ENCODE data around the gene ADCK1. TPM values are rescaled to one million over a fixed set of nuclear protein-coding genes. Genes with fewer than 3 reads are reported as not detected.

ADCK1 gene
- total RNA-seq, 4 donors from 2014 or later: 3.8 to 11.1 (median 6.8) TPM

DNA sequence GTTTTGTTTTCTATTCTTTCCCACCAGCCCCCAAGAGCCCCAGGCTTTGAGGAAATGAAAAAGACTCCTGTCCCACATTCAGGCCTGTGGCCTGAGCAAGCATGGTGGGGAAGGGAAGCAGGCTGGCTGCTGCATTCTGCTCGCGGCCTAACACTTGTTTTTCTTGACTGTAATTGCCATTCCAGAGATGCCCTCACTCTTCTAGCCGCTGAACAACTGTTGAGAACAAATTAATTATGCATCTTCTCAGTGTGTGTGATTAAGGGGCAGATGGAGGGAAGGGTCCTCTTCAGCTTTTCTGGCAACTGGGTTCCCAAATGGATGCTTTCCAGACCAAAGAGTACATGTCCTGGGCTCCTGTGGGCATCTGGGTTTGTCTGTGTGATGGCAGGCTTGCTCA is 43.3 kb downstream of the ADCK1 start:
- no peak overlapping the region for H3K4me3 ChIP-seq
- H3K36me3 ChIP-seq: peaks cover 0 to 5% of the 10 kb centered on the region in 2 donors
- no peaks in the 10 kb centered on the region for H3K27me3 ChIP-seq
- H3K9me3 ChIP-seq: no peaks in the 10 kb centered on the region
- WGBS, 2 donors (ENCODE audit: low coverage in 1 of 2): 80% methylated on average over 1 of the region's 3 CpGs; no CpG with 5 or more reads in 1 of the 2 donors
- H3K27ac ChIP-seq: no peak overlapping the region
- ATAC-seq: no peak
- TF ChIP-seq, protein P1, sequence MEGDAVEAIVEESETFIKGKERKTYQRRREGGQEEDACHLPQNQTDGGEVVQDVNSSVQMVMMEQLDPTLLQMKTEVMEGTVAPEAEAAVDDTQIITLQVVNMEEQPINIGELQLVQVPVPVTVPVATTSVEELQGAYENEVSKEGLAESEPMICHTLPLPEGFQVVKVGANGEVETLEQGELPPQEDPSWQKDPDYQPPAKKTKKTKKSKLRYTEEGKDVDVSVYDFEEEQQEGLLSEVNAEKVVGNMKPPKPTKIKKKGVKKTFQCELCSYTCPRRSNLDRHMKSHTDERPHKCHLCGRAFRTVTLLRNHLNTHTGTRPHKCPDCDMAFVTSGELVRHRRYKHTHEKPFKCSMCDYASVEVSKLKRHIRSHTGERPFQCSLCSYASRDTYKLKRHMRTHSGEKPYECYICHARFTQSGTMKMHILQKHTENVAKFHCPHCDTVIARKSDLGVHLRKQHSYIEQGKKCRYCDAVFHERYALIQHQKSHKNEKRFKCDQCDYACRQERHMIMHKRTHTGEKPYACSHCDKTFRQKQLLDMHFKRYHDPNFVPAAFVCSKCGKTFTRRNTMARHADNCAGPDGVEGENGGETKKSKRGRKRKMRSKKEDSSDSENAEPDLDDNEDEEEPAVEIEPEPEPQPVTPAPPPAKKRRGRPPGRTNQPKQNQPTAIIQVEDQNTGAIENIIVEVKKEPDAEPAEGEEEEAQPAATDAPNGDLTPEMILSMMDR (IDR thresholded peaks at IDR 0.05): no peak
- TF ChIP-seq EP300 (IDR thresholded peaks at IDR 0.05): no peak
- no peak for TF ChIP-seq POLR2AphosphoS5 (IDR thresholded peaks at IDR 0.05)
- TF ChIP-seq POLR2A (IDR thresholded peaks at IDR 0.05): no peak
- H3K4me1 ChIP-seq: no peaks in the 10 kb centered on the region

- Histone ChIP-seq H3K4me3 (no peak overlapping the region), H3K4me1 (no peaks in the 10 kb centered on the region), H3K27ac (no peak overlapping the region), H3K9me3 (no peaks in the 10 kb centered on the region), H3K27me3 (no peaks in the 10 kb centered on the region), H3K36me3 (peaks cover 0 to 2% of the 10 kb centered on the region in 2 donors)
- no peak for ATAC-seq
- TF ChIP-seq, protein P1 (IDR thresholded peaks at IDR 0.05): no peak
- no peak for TF ChIP-seq POLR2A (IDR thresholded peaks at IDR 0.05)
- TF ChIP-seq EP300 (IDR thresholded peaks at IDR 0.05): no peak
- TF ChIP-seq POLR2AphosphoS5 (IDR thresholded peaks at IDR 0.05): no peak
- 100% methylated on average over 1 of the region's 1 CpG for WGBS, 2 donors (ENCODE audit: low coverage in 1 of 2)
Observed at GRCh38 chr14:77843651-77844050, 43.7 kb downstream of the ADCK1 start.

DNA sequence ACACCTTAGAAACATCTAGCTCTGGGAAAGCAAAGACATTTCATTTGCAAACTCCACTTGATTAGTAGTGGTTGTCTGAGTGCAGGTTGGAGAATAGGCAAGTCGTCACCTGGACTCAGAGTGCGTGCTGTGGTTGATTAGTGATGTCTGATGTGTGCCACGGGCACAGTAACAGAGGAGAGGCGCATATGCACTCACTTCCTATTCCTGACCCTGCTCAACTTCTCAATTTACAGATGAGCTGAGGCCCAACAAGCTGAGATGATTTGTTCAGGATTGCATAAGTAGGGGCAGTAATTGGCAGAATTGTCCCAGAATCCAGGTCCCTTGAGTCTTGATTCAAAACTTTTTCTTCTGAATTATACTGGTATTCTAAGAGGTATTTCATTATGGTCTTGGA is 44.9 kb downstream of the ADCK1 start:
- ATAC-seq: no peak
- 78 to 80% methylated on average over 1 to 4 of the region's 4 CpGs for WGBS, 2 donors (ENCODE audit: low coverage in 1 of 2)
- no peaks in the 10 kb centered on the region for H3K4me1 ChIP-seq
- H3K27me3 ChIP-seq: no peaks in the 10 kb centered on the region
- no peaks in the 10 kb centered on the region for H3K36me3 ChIP-seq
- no peak for TF ChIP-seq POLR2A (IDR thresholded peaks at IDR 0.05)
- TF ChIP-seq, protein P1 (IDR thresholded peaks at IDR 0.05): no peak
- no peak for TF ChIP-seq EP300 (IDR thresholded peaks at IDR 0.05)
- no peak for TF ChIP-seq POLR2AphosphoS5 (IDR thresholded peaks at IDR 0.05)
- no peaks in the 10 kb centered on the region for H3K9me3 ChIP-seq
- no peak overlapping the region for H3K27ac ChIP-seq
- no peak overlapping the region for H3K4me3 ChIP-seq

GRCh38 chr14:77848031-77848430 is 48.1 kb downstream of the ADCK1 start:
- H3K36me3 ChIP-seq: no peaks in the 10 kb centered on the region
- WGBS, 2 donors (ENCODE audit: low coverage in 1 of 2): 79% methylated on average over 2 to 3 of the region's 3 CpGs

GRCh38 chr14:77849711-77850110 is 49.8 kb downstream of the ADCK1 start:
- Histone ChIP-seq H3K4me1 (no peaks in the 10 kb centered on the region), H3K36me3 (no peaks in the 10 kb centered on the region), H3K27ac (no peak overlapping the region), H3K4me3 (no peak overlapping the region), H3K9me3 (no peaks in the 10 kb centered on the region), H3K27me3 (no peaks in the 10 kb centered on the region)
- WGBS, 2 donors (ENCODE audit: low coverage in 1 of 2): 89% methylated on average over 1 of the region's 1 CpG; no CpG with 5 or more reads in 1 of the 2 donors
- TF ChIP-seq EP300 (IDR thresholded peaks at IDR 0.05): no peak
- no peak for TF ChIP-seq POLR2AphosphoS5 (IDR thresholded peaks at IDR 0.05)
- TF ChIP-seq, protein P1 (IDR thresholded peaks at IDR 0.05): no peak
- no peak for TF ChIP-seq POLR2A (IDR thresholded peaks at IDR 0.05)
- ATAC-seq: no peak

More at GRCh38 chr14:77848031-77848430, 48.1 kb downstream of the ADCK1 start:
- Histone ChIP-seq H3K27me3 (no peaks in the 10 kb centered on the region), H3K4me3 (no peak overlapping the region), H3K9me3 (no peaks in the 10 kb centered on the region), H3K4me1 (no peaks in the 10 kb centered on the region), H3K27ac (no peak overlapping the region)
- ATAC-seq: no peak
- TF ChIP-seq EP300 (IDR thresholded peaks at IDR 0.05): no peak
- no peak for TF ChIP-seq POLR2AphosphoS5 (IDR thresholded peaks at IDR 0.05)
